HEK293 (cell line): ENCODE data around the gene DZIP1.

Source experiments
- ATF2 ChIP-seq: fragments of 450-650 bp; formaldehyde crosslinking; IDR thresholded peaks from 2 replicates; pipeline ENCODE4 v1.5.1; 2016; ENCODE audit warnings: missing biosample characterization, missing genetic modification characterization, low read depth
- PRDM1 ChIP-seq: fragments of 450-650 bp; formaldehyde crosslinking; IDR thresholded peaks from 2 replicates; pipeline ENCODE4; 2016; ENCODE audit warnings: missing biosample characterization, missing genetic modification characterization
- PRDM2 ChIP-seq: fragments of 450-650 bp; formaldehyde crosslinking; IDR thresholded peaks from 2 replicates; pipeline ENCODE4 v1.5.1; 2016; ENCODE audit warnings: missing biosample characterization, missing genetic modification characterization, borderline replicate concordance
- PRDM4 ChIP-seq: fragments of 450-650 bp; formaldehyde crosslinking; IDR thresholded peaks from 2 replicates; pipeline ENCODE4 v1.5.1; 2017; ENCODE audit warnings: missing biosample characterization, missing genetic modification characterization
- SETDB1 ChIP-seq: IDR thresholded peaks from one replicate; pipeline ENCODE4 v1.6.1; 2017; ENCODE audit warnings: mild to moderate bottlenecking, low read length, moderate library complexity, mixed read lengths; ENCODE audit not compliant: insufficient read length
- YY1 ChIP-seq: fragments of 450-650 bp; formaldehyde crosslinking; IDR thresholded peaks from 2 replicates; pipeline ENCODE4 v1.5.1; 2018; ENCODE audit warnings: missing biosample characterization, missing genetic modification characterization
- YY2 ChIP-seq: fragments of 450-650 bp; formaldehyde crosslinking; IDR thresholded peaks from 2 replicates; pipeline ENCODE4 v1.5.1; 2016; ENCODE audit warnings: missing biosample characterization, missing genetic modification characterization
- ZEB2 ChIP-seq: fragments of 450-650 bp; formaldehyde crosslinking; IDR thresholded peaks from 2 replicates; pipeline ENCODE4 v1.5.1; 2016; ENCODE audit warnings: missing biosample characterization, missing genetic modification characterization
- ZNF155 ChIP-seq: fragments of 450-650 bp; formaldehyde crosslinking; IDR thresholded peaks from 2 replicates; pipeline ENCODE4 v1.5.1; 2016; ENCODE audit warnings: missing biosample characterization, missing genetic modification characterization
- ZNF169 ChIP-seq: fragments of 450-650 bp; formaldehyde crosslinking; IDR thresholded peaks from 2 replicates; pipeline ENCODE4 v1.5.1; 2016; ENCODE audit warnings: missing biosample characterization, missing genetic modification characterization
- ZNF174 ChIP-seq: fragments of 450-650 bp; formaldehyde crosslinking; IDR thresholded peaks from 2 replicates; pipeline ENCODE4 v1.5.0; 2017; ENCODE audit warnings: missing biosample characterization, mild to moderate bottlenecking, missing genetic modification characterization
- ZNF19 ChIP-seq: fragments of 450-650 bp; formaldehyde crosslinking; IDR thresholded peaks from 2 replicates; pipeline ENCODE4; 2016; ENCODE audit warnings: missing biosample characterization, missing genetic modification characterization, low read depth
- ZNF2 ChIP-seq: fragments of 450-650 bp; formaldehyde crosslinking; IDR thresholded peaks from 2 replicates; pipeline ENCODE4 v1.5.1; 2016; ENCODE audit warnings: missing biosample characterization, missing genetic modification characterization
- ZNF311 ChIP-seq: fragments of 450-650 bp; formaldehyde crosslinking; IDR thresholded peaks from 2 replicates; pipeline ENCODE4 v1.5.1; 2017; ENCODE audit warnings: missing biosample characterization, missing genetic modification characterization, borderline replicate concordance
- ZNF404 ChIP-seq: fragments of 450-650 bp; formaldehyde crosslinking; IDR thresholded peaks from 2 replicates; pipeline ENCODE4 v1.5.1; 2017; ENCODE audit warnings: missing biosample characterization, missing genetic modification characterization
- ZNF423 ChIP-seq: fragments of 450-650 bp; formaldehyde crosslinking; IDR thresholded peaks from 2 replicates; pipeline ENCODE4 v1.5.1; 2016; ENCODE audit warnings: missing biosample characterization, missing genetic modification characterization
- ZNF529 ChIP-seq: fragments of 450-650 bp; formaldehyde crosslinking; IDR thresholded peaks from 2 replicates; pipeline ENCODE4 v1.5.1; 2017; ENCODE audit warnings: missing genetic modification characterization, missing biosample characterization; ENCODE audit not compliant: insufficient replicate concordance
- ZNF558 ChIP-seq: fragments of 450-650 bp; formaldehyde crosslinking; IDR thresholded peaks from 2 replicates; pipeline ENCODE4 v1.5.1; 2016; ENCODE audit warnings: missing biosample characterization, missing genetic modification characterization
- ZNF561 ChIP-seq: fragments of 450-650 bp; IDR thresholded peaks from 2 replicates; pipeline ENCODE4 v1.5.1; 2018; ENCODE audit warnings: missing biosample characterization, missing genetic modification characterization, borderline replicate concordance
- ZNF585B ChIP-seq: fragments of 450-650 bp; formaldehyde crosslinking; IDR thresholded peaks from 2 replicates; pipeline ENCODE4 v1.5.1; 2016; ENCODE audit warnings: missing biosample characterization, missing genetic modification characterization
- ZNF660 ChIP-seq: fragments of 450-650 bp; IDR thresholded peaks from 2 replicates; pipeline ENCODE4 v1.5.1; 2018; ENCODE audit warnings: missing biosample characterization, mild to moderate bottlenecking, missing genetic modification characterization
- ZNF670 ChIP-seq: fragments of 450-650 bp; formaldehyde crosslinking; IDR thresholded peaks from 2 replicates; pipeline ENCODE4 v1.5.1; 2016; ENCODE audit warnings: missing biosample characterization, missing genetic modification characterization, low read depth
- ZSCAN16 ChIP-seq: fragments of 450-650 bp; formaldehyde crosslinking; IDR thresholded peaks from 2 replicates; pipeline ENCODE4 v1.5.1; 2016; ENCODE audit warnings: missing biosample characterization, missing genetic modification characterization
- ZSCAN30 ChIP-seq: fragments of 450-650 bp; IDR thresholded peaks from 2 replicates; pipeline ENCODE4 v1.5.1; 2018; ENCODE audit warnings: missing biosample characterization, mild to moderate bottlenecking, missing genetic modification characterization, moderate library complexity
- TF ChIP-seq, protein P1 (sequence below): fragments of 450-650 bp; formaldehyde crosslinking; IDR thresholded peaks from 2 replicates; pipeline ENCODE4 v1.5.1; 2017; ENCODE audit warnings: missing biosample characterization, missing genetic modification characterization

Gene DZIP1

DNA sequence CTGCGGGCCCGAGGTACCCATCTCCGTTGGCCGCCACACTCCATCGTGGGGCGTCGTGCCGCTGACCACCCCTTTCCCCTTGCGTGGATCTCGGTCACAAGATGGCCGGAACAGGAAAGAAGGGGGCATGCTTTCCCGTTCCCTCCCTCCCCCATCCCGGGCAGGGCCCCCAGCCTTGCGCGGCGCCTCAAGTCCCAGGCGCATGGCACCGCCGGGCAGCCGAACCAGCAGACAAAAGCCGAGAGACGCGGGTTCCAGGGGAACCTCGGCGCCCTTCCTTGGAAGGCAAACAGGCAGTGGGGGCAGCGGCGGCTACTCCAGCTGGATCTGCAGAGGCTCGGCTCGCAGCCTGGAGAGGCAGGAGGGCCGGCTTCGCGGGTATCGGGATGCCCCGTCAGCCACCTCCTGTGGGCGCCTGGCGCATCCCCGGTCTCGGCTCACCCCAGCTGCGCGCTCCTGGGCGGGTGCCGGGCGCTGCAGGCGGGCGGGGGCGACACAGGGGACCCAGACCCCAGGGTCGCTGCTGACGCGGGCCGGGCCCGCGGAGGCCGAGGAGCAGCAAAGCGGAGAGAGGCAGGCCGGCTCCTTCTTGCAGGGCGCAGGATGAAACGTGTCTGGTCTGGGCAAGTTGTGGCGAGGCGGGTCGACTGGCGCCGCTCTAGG is 439 bp downstream of the DZIP1 start (continued):
- no peak for TF ChIP-seq ZNF174 (tag by site-specific recombination)
- no peak for TF ChIP-seq YY2
- no peak for TF ChIP-seq SETDB1
- peak; percentile 62 for TF ChIP-seq YY1 (tag by site-specific recombination)
- no peak for TF ChIP-seq ZNF561 (tag by site-specific recombination)
- no peak for TF ChIP-seq PRDM4 (tag by site-specific recombination)
- no peak for TF ChIP-seq ZNF529 (tag by site-specific recombination)
- no peak for TF ChIP-seq ZNF585B (tag by site-specific recombination)
- TF ChIP-seq ZNF404 (tag by site-specific recombination): no peak
- no peak for TF ChIP-seq ZNF558 (tag by site-specific recombination)
- TF ChIP-seq ZNF19 (tag by site-specific recombination): no peak
- no peak for TF ChIP-seq ATF2 (tag by site-specific recombination)
- TF ChIP-seq, protein P1, sequence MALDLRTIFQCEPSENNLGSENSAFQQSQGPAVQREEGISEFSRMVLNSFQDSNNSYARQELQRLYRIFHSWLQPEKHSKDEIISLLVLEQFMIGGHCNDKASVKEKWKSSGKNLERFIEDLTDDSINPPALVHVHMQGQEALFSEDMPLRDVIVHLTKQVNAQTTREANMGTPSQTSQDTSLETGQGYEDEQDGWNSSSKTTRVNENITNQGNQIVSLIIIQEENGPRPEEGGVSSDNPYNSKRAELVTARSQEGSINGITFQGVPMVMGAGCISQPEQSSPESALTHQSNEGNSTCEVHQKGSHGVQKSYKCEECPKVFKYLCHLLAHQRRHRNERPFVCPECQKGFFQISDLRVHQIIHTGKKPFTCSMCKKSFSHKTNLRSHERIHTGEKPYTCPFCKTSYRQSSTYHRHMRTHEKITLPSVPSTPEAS (tag by site-specific recombination): no peak
- TF ChIP-seq ZNF660 (tag by site-specific recombination): peak; percentile 21
- no peak for TF ChIP-seq ZNF311 (tag by site-specific recombination)
- peak; percentile 46; the same call in 1 of the 2 replicates for TF ChIP-seq ZEB2 (tag by site-specific recombination)
- no peak for TF ChIP-seq ZNF2
- no peak for TF ChIP-seq ZSCAN16 (tag by site-specific recombination)
- no peak for TF ChIP-seq PRDM2
- no peak for TF ChIP-seq ZNF155
- TF ChIP-seq ZNF423 (tag by site-specific recombination): 0 out of 2 replicates have a peak, but pooled peaks have one; percentile 35
- no peak for TF ChIP-seq ZNF169 (tag by site-specific recombination)
- TF ChIP-seq ZNF670 (tag by site-specific recombination): no peak
- TF ChIP-seq ZSCAN30 (tag by site-specific recombination): no peak
- TF ChIP-seq PRDM1: no peak
